HEK293T (cell line): ENCODE measurements around the gene ZNF83.

Experiments
- CTCF ChIA-PET: fragments of 350-600 bp; formaldehyde crosslinking; extraction: SDS; loops from one replicate; lab custom pipeline; 2021; ENCODE audit warnings: antibody characterized with exemption, inconsistent platforms; lab: Yijun Ruan, JAX
- POLR2A ChIA-PET: fragments of 350-600 bp; formaldehyde crosslinking; extraction: SDS; loops from one replicate; lab custom pipeline; 2020; ENCODE audit warnings: antibody characterized with exemption, inconsistent platforms; lab: Yijun Ruan, JAX
- DNase-seq: peaks from one replicate; pipeline ENCODE4 v3.0.0; 2012; ENCODE audit warnings: mixed read lengths; ENCODE audit errors: extremely low spot score
- ARNT ChIP-seq: fragments of 450-650 bp; IDR thresholded peaks from 2 replicates; pipeline ENCODE4 v1.6.1; 2017; ENCODE audit warnings: mild to moderate bottlenecking
- BHLHE40 ChIP-seq: fragments of 450-650 bp; IDR thresholded peaks from 2 replicates; pipeline ENCODE4 v1.6.1; 2016; ENCODE audit warnings: mild to moderate bottlenecking, moderate library complexity, borderline replicate concordance
- CTBP1 ChIP-seq: fragments of 450-650 bp; IDR thresholded peaks from 2 replicates; pipeline ENCODE4 v1.6.1; 2016; ENCODE audit warnings: borderline replicate concordance
- ELF4 ChIP-seq: fragments of 450-650 bp; IDR thresholded peaks from 2 replicates; pipeline ENCODE4 v1.6.1; 2017; ENCODE audit warnings: antibody characterized with exemption
- FOXA1 ChIP-seq: fragments of 450-650 bp; IDR thresholded peaks from 2 replicates; pipeline ENCODE4 v1.6.1; 2016; ENCODE audit warnings: mild to moderate bottlenecking
- FOXK2 ChIP-seq: fragments of 450-650 bp; IDR thresholded peaks from 2 replicates; pipeline ENCODE4 v1.6.1; 2016; ENCODE audit warnings: mild to moderate bottlenecking
- FOXM1 ChIP-seq: fragments of 450-650 bp; IDR thresholded peaks from 2 replicates; pipeline ENCODE4 v1.6.1; 2017; ENCODE audit warnings: mild to moderate bottlenecking, borderline replicate concordance
- HDGF ChIP-seq: fragments of 450-650 bp; IDR thresholded peaks from 2 replicates; pipeline ENCODE4 v1.6.1; 2017; ENCODE audit warnings: antibody characterized with exemption, borderline replicate concordance
- L3MBTL2 ChIP-seq: fragments of 450-650 bp; conservative IDR thresholded peaks from 2 replicates; pipeline ENCODE4 v1.6.1; 2016; ENCODE audit warnings: mild to moderate bottlenecking
- LEF1 ChIP-seq: fragments of 450-650 bp; IDR thresholded peaks from 2 replicates; pipeline ENCODE4 v1.6.1; 2017; ENCODE audit warnings: mild to moderate bottlenecking, borderline replicate concordance
- NFRKB ChIP-seq: fragments of 450-650 bp; IDR thresholded peaks from 2 replicates; pipeline ENCODE4 v1.6.1; 2016; ENCODE audit warnings: mild to moderate bottlenecking, moderate library complexity
- PKNOX1 ChIP-seq: fragments of 450-650 bp; IDR thresholded peaks from 2 replicates; pipeline ENCODE4 v1.6.1; 2016
- SP1 ChIP-seq: fragments of 450-650 bp; IDR thresholded peaks from 2 replicates; pipeline ENCODE4 v1.6.1; 2017
- SUZ12 ChIP-seq: fragments of 450-650 bp; IDR thresholded peaks from 2 replicates; pipeline ENCODE4 v1.6.1; 2016; ENCODE audit warnings: mild to moderate bottlenecking
- TARDBP ChIP-seq: fragments of 450-650 bp; IDR thresholded peaks from 2 replicates; pipeline ENCODE4 v1.6.1; 2016
- ZNF384 ChIP-seq: fragments of 450-650 bp; IDR thresholded peaks from 2 replicates; pipeline ENCODE4 v1.6.1; 2016

The ZNF83 gene

GRCh38 chr19:52653161-52653560, 15.0 kb upstream of the ZNF83 start:
- no peak for DNase-seq
- ChIA-PET CTCF (no interaction called here), POLR2A (no interaction called here)
- no peak for TF ChIP-seq LEF1
- no peak for TF ChIP-seq HDGF
- TF ChIP-seq ELF4: no peak
- no peak for TF ChIP-seq NFRKB
- TF ChIP-seq ARNT: no peak
- TF ChIP-seq TARDBP: no peak
- no peak for TF ChIP-seq BHLHE40
- no peak for TF ChIP-seq SUZ12
- TF ChIP-seq PKNOX1: no peak
- TF ChIP-seq L3MBTL2: no peak
- no peak for TF ChIP-seq SP1
- no peak for TF ChIP-seq ZNF384
- TF ChIP-seq CTBP1: no peak
- TF ChIP-seq FOXK2: no peak
- no peak for TF ChIP-seq FOXA1
- TF ChIP-seq FOXM1: no peak

GRCh38 chr19:52651956-52652355, 13.8 kb upstream of the ZNF83 start:
- ChIA-PET CTCF (no interaction called here), POLR2A (no interaction called here)
- TF ChIP-seq PKNOX1 (no peak), FOXA1 (no peak), CTBP1 (no peak), L3MBTL2 (no peak), ARNT (no peak), LEF1 (no peak), ELF4 (no peak), SP1 (no peak), HDGF (no peak), NFRKB (no peak), FOXM1 (no peak), BHLHE40 (no peak), FOXK2 (no peak), SUZ12 (no peak), ZNF384 (no peak), TARDBP (no peak)
- DNase-seq: no peak

- ChIA-PET CTCF (no interaction called here), POLR2A (no interaction called here)
- no peak for DNase-seq
- TF ChIP-seq NFRKB (no peak), ZNF384 (no peak), SUZ12 (no peak), CTBP1 (no peak), FOXK2 (no peak), ARNT (no peak), FOXA1 (no peak), LEF1 (no peak), SP1 (no peak)
Observed at GRCh38 chr19:52648336-52649016, 10.3 kb upstream of the ZNF83 start.

- POLR2A ChIA-PET: no interaction called here
- DNase-seq: no peak
- no peak for TF ChIP-seq FOXA1
- no peak for TF ChIP-seq ELF4
- no peak for TF ChIP-seq LEF1
- no peak for TF ChIP-seq FOXM1
- TF ChIP-seq FOXK2: no peak
- no peak for TF ChIP-seq HDGF
- no peak for TF ChIP-seq L3MBTL2
- no peak for TF ChIP-seq BHLHE40
- no peak for TF ChIP-seq ZNF384
- no peak for TF ChIP-seq ARNT
- no peak for TF ChIP-seq SUZ12
- no peak for TF ChIP-seq NFRKB
- no peak for TF ChIP-seq TARDBP
- no peak for TF ChIP-seq PKNOX1
- TF ChIP-seq SP1: no peak
- no peak for TF ChIP-seq CTBP1
- CTCF ChIA-PET: no interaction called here
Observed at GRCh38 chr19:52646571-52647217, 8.5 kb upstream of the ZNF83 start.

GRCh38 chr19:52640916-52641315, 2.8 kb upstream of the ZNF83 start:
- no peak for DNase-seq
- CTCF ChIA-PET: no interaction called here
- TF ChIP-seq SUZ12 (no peak), PKNOX1 (no peak), FOXK2 (no peak), BHLHE40 (no peak), SP1 (no peak), HDGF (no peak), TARDBP (no peak), ARNT (no peak), CTBP1 (no peak), LEF1 (no peak), L3MBTL2 (no peak)
- POLR2A ChIA-PET: no interaction called here

- CTCF ChIA-PET: no interaction called here
Observed at GRCh38 chr19:52639996-52640395, 1.8 kb upstream of the ZNF83 start.

More at GRCh38 chr19:52639996-52640395, 1.8 kb upstream of the ZNF83 start:
- TF ChIP-seq FOXM1 (no peak), CTBP1 (no peak), ARNT (no peak), FOXA1 (no peak), BHLHE40 (no peak), LEF1 (no peak), NFRKB (no peak), PKNOX1 (no peak), FOXK2 (no peak), TARDBP (no peak), L3MBTL2 (no peak), HDGF (no peak), SP1 (no peak)
- DNase-seq: no peak
- POLR2A ChIA-PET: no interaction called here
